Muscle of arm (tissue), 12 donors: Measurements from ENCODE around the gene NAV1. TPM values are rescaled to one million over a fixed set of nuclear protein-coding genes. Genes with fewer than 3 reads are reported as not detected.

Experiments used
- DNase-seq: peaks from one replicate; pipeline ENCODE4 v3.0.0-alpha.2; 2013
- polyA plus RNA-seq, 12 donors: library from polyadenylated mRNA; unstranded; fragments of 120-200 nt; gene quantifications; one replicate each; pipeline ENCODE4 v1.2.1, GENCODE V29; 2013; ENCODE audit not compliant: insufficient read length in 12 of 12

The NAV1 gene
- polyA plus RNA-seq, 12 donors: 18.7 to 41.1 (median 25.9) TPM; not detected in 1

- DNase-seq: no peak
Observed at GRCh38 chr1:201584471-201585092, 45.7 kb downstream of the NAV1 start.

DNA sequence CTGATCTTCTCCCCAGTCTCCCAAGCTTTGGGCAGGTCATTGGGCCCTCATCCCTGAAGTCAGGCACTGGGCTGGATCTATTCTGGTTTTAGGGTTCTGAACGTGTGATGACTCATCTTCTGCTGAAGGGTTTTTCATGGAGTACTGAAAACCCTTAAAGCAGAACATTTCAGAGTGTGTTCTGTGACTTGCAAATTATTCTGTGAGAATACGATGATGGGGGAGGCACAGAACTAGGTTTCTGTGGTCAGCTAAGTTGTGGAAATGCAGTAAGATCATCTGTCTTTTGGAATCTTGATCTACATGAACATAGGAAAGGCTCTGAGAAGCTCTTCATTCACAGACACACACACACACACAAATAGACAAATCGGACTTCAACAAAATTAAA, 46.2 kb downstream of the NAV1 start:
- DNase-seq: no peak

DNA sequence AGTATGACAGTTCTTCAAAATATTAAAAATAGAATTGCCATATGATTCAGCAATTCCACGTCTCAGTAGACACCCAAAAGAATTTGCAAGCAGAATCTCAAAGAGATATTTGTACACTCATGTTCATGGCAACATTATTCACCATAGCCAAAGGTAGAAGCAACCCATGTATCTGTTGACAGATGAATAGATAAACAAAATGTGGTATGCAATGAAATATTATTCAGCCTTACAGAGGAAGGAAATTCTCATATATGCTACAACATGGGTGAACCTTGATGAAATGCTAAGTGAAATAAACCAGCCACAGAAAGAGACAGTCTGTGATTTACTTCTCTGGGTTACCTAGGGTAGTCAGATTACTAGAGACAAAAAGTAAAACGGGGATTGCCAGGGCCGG, 47.0 kb downstream of the NAV1 start:
- DNase-seq: no peak

DNA sequence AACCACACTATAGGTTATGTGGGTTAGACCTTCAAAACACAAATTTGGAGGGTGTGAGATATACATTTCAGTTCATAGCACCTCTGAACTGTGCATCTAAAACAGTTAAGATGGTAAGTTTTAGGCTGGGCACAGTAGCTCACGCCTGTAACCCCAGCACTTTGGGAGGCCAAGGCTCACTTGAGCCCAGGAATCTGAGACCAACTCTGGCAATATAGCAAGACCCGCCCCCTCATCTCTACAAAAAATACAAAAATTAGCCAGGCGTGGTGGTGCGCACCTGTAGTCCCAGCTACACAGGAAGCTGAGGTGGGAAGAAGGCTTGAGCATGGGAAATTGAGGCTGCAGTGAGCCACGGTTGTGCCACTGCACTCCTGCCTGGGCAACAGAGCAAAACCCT, 47.9 kb downstream of the NAV1 start:
- DNase-seq: no peak

GRCh38 chr1:201587729-201588128, 48.8 kb downstream of the NAV1 start:
- no peak for DNase-seq

Other genes starting within 250 kb of the NAV1 start
- 1,000 to 10,000 TPM in 7 of 12 donors, 100 to 1,000 TPM in 5; 582 to 1,903 (median 1,024) TPM for gene TNNT2, start 161.4 kb upstream of the NAV1 start, polyA plus RNA-seq
- 10 to 100 TPM in 10 of 12 donors, 1 to 10 TPM in 1, not detected in 1; 9.6 to 50.4 (median 13.8) TPM for gene LAD1, start 139.8 kb upstream of the NAV1 start, polyA plus RNA-seq
- 1,000 to 10,000 TPM in 10 of 12 donors, 100 to 1,000 TPM in 2; 589 to 2,422 (median 1,632) TPM for gene TNNI1, start 117.4 kb upstream of the NAV1 start, polyA plus RNA-seq
- 10 to 100 TPM in 11 of 12 donors, not detected in 1; 13.6 to 22.5 (median 16.8) TPM for gene PHLDA3, start 69.9 kb upstream of the NAV1 start, polyA plus RNA-seq
- 100 to 1,000 TPM in 1 of 12 donors, 10 to 100 TPM in 10, not detected in 1; 32.3 to 119 (median 37.6) TPM for gene CSRP1, start 32.0 kb upstream of the NAV1 start, polyA plus RNA-seq